HepG2 (cell line): ENCODE measurements around the gene VAV2. TPM values are rescaled to one million over a fixed set of nuclear protein-coding genes. Genes with fewer than 3 reads are reported as not detected.

ENCODE experiments used
- ATF7 ChIP-seq, 2 experiments: fragments of 450-650 bp in 1 of 2; sonication (generic) in 1 of 2; formaldehyde crosslinking in 1 of 2; IDR thresholded peaks; 2 replicates each; pipeline versions ENCODE4 v1.4.0 to v1.6.1; 2016 to 2020; ENCODE audit warnings: antibody characterized with exemption in 1 of 2, mild to moderate bottlenecking in 1 of 2, missing genetic modification reagents in 1 of 2
- HBP1 ChIP-seq: IDR thresholded peaks from 2 replicates; pipeline ENCODE4 v1.6.1; 2016; ENCODE audit warnings: low read depth, control low read depth
- HCFC1 ChIP-seq: fragments of 150-350 bp; IDR thresholded peaks from 2 replicates; pipeline ENCODE4 v1.6.1; 2014; ENCODE audit warnings: low read depth, low read length
- MIER2 ChIP-seq: IDR thresholded peaks from 2 replicates; pipeline ENCODE4 v1.6.1; 2016; ENCODE audit warnings: missing biosample characterization, missing genetic modification reagents
- MTERF4 ChIP-seq: sonication (generic); formaldehyde crosslinking; IDR thresholded peaks from 2 replicates; pipeline ENCODE4 v1.8.0; 2023; ENCODE audit warnings: mild to moderate bottlenecking, missing genetic modification reagents
- NFYC ChIP-seq: IDR thresholded peaks from 2 replicates; pipeline ENCODE4 v1.6.1; 2016; ENCODE audit warnings: missing genetic modification reagents, missing compliant biosample characterization
- PAF1 ChIP-seq: IDR thresholded peaks from 2 replicates; pipeline ENCODE4 v1.6.1; 2016; ENCODE audit warnings: missing genetic modification reagents, missing compliant biosample characterization
- PHF21A ChIP-seq: sonication (generic); formaldehyde crosslinking; IDR thresholded peaks from 2 replicates; pipeline ENCODE4 v1.5.0; 2020; ENCODE audit warnings: mild to moderate bottlenecking, missing genetic modification reagents
- REL ChIP-seq: sonication (generic); formaldehyde crosslinking; conservative IDR thresholded peaks from 2 replicates; pipeline ENCODE4 v1.8.0; 2022; ENCODE audit warnings: mild to moderate bottlenecking, missing genetic modification reagents, moderate library complexity
- RFX1 ChIP-seq: fragments of 450-650 bp; IDR thresholded peaks from 2 replicates; pipeline ENCODE4 v1.6.1; 2017
- ZC3H4 ChIP-seq: sonication (generic); formaldehyde crosslinking; IDR thresholded peaks from 2 replicates; pipeline ENCODE4 v1.4.0; 2020; ENCODE audit warnings: missing genetic modification reagents, borderline replicate concordance
- ZFP41 ChIP-seq: sonication (generic); formaldehyde crosslinking; IDR thresholded peaks from 2 replicates; pipeline ENCODE4 v1.4.0; 2020; ENCODE audit warnings: mild to moderate bottlenecking, missing genetic modification reagents, borderline replicate concordance
- ZNF180 ChIP-seq: sonication (generic); formaldehyde crosslinking; IDR thresholded peaks from 2 replicates; pipeline ENCODE4 v1.4.0; 2020; ENCODE audit warnings: low read depth, missing genetic modification reagents, borderline replicate concordance
- ZNF407 ChIP-seq: sonication (generic); formaldehyde crosslinking; IDR thresholded peaks from one replicate; pipeline ENCODE4 v1.5.1; 2020; ENCODE audit warnings: mild to moderate bottlenecking, missing genetic modification reagents; ENCODE audit errors: not compliant biosample characterization
- ZNF792 ChIP-seq: IDR thresholded peaks from 2 replicates; pipeline ENCODE4 v1.6.1; 2016
- ZSCAN22 ChIP-seq: sonication (generic); formaldehyde crosslinking; IDR thresholded peaks from 2 replicates; pipeline ENCODE4 v1.4.0; 2020; ENCODE audit warnings: mild to moderate bottlenecking, missing genetic modification reagents
- polyA plus RNA-seq, 8 experiments: library from polyadenylated mRNA; depleted of rRNA in 3 of 8; stranded (reverse) in 7 of 8; unstranded in 1 of 8; fragments of >200 nt; fragmentation: Illumina TruSeq in 4 of 8; extraction: Trizol in 4 of 8; gene quantifications; 2 replicates each; pipeline versions ENCODE4 v1.2.1 to v1.2.3, GENCODE V29; 2011 to 2016; ENCODE audit warnings: low read depth in 4 of 8, missing spikeins in 1 of 8, mixed read lengths in 1 of 8; ENCODE audit not compliant: insufficient read depth in 1 of 8
- total RNA-seq, 5 experiments: library from RNA; depleted of rRNA; stranded (reverse); fragments of >200 nt; fragmentation: Illumina TruSeq; extraction: Trizol; gene quantifications; 2 replicates each; pipeline ENCODE4 v1.2.3, GENCODE V29; 2016; ENCODE audit warnings: low read depth in 1 of 5

VAV2 gene
- total and polyA plus RNA-seq, 2 of the 13 experiments (the other 11 are each of a cell fraction or from before 2014, with no cell fraction given) = 22.5 to 22.9 TPM

GRCh38 chr9:133884907-133885744, 107.0 kb downstream of the VAV2 start (continued):
- peak; percentile 47 for TF ChIP-seq ZNF407 (CRISPR knock-in tag)
- no peak for TF ChIP-seq ZNF180 (CRISPR knock-in tag)
- no peak for TF ChIP-seq HCFC1
- TF ChIP-seq MIER2 (CRISPR knock-in tag) = peak; percentile 63; the same call in 1 of the 2 replicates
- TF ChIP-seq RFX1 = no peak
- no peak for TF ChIP-seq NFYC
- TF ChIP-seq ZFP41 (CRISPR knock-in tag) = peak; percentile 37; the same call in 1 of the 2 replicates
- no peak for TF ChIP-seq ZSCAN22 (CRISPR knock-in tag)
- TF ChIP-seq PAF1 (CRISPR knock-in tag) = peak; percentile 87
- no peak for TF ChIP-seq ZC3H4 (CRISPR knock-in tag)
- TF ChIP-seq HBP1 (CRISPR knock-in tag) = peak; percentile 74
- no peak for TF ChIP-seq ATF7 (IDR thresholded peaks at IDR 0.05)
- TF ChIP-seq ATF7 (CRISPR knock-in tag; IDR thresholded peaks at IDR 0.05) = no peak
- TF ChIP-seq PHF21A (CRISPR knock-in tag) = peak; percentile 91
- TF ChIP-seq REL (CRISPR knock-in tag) = peak; percentile 79; the same call in 1 of the 2 replicates
- no peak for TF ChIP-seq MTERF4 (CRISPR knock-in tag)
- TF ChIP-seq ZNF792 (CRISPR knock-in tag) = peak; percentile 88; the same call in 1 of the 2 replicates
